OCI-LY1 (cell line): ENCODE measurements around the gene GMEB1.
"Not testable (repeated sequence)": the region's sequence is repeated elsewhere in the genome, so short reads cannot be mapped to it uniquely, and the experiment has no call there.

Experiments used
- H2AFZ ChIP-seq: fragments of 200-600 bp; sonication (generic), shearing (Covaris generic); 2 replicates; pipeline ENCODE4 v1.6.0; 2014; ENCODE audit warnings: antibody characterized with exemption, mild to moderate bottlenecking, low read length
- H3F3A ChIP-seq: fragments of 200-600 bp; sonication (generic), shearing (Covaris generic); 2 replicates; pipeline ENCODE4 v1.6.0; 2014; ENCODE audit warnings: mild to moderate bottlenecking, antibody characterized with exemption, low read length, moderate library complexity; ENCODE audit not compliant: insufficient read depth
- H3K27ac ChIP-seq: fragments of 200-600 bp; sonication (generic); 2 replicates; pipeline ENCODE4 v1.5.1; 2014; ENCODE audit warnings: low read length, mixed run types, mild to moderate bottlenecking, low read depth; ENCODE audit not compliant: poor library complexity, severe bottlenecking
- H3K27me3 ChIP-seq: fragments of 200-600 bp; sonication (generic); 2 replicates; pipeline ENCODE4 v1.6.0; 2014; ENCODE audit warnings: antibody characterized with exemption, mild to moderate bottlenecking, low read length, moderate library complexity; ENCODE audit not compliant: insufficient read depth
- H3K36me3 ChIP-seq: fragments of 200-600 bp; sonication (generic); 2 replicates; pipeline ENCODE4 v1.6.1; 2014; ENCODE audit warnings: mild to moderate bottlenecking, antibody characterized with exemption, low read length, moderate library complexity, mixed read lengths; ENCODE audit not compliant: insufficient read depth
- H3K4me1 ChIP-seq: fragments of 200-600 bp; sonication (generic); 2 replicates; pipeline ENCODE4 v1.5.1; 2014; ENCODE audit warnings: mild to moderate bottlenecking, low read length, moderate library complexity; ENCODE audit not compliant: insufficient read depth, severe bottlenecking
- H3K4me2 ChIP-seq: fragments of 200-600 bp; sonication (generic), shearing (Covaris generic); 2 replicates; pipeline ENCODE4 v1.6.1; 2014; ENCODE audit warnings: low read length
- H3K4me3 ChIP-seq: fragments of 200-600 bp; sonication (generic); 2 replicates; pipeline ENCODE4 v1.5.1; 2014; ENCODE audit warnings: low read length, low read depth, mild to moderate bottlenecking, mixed read lengths; ENCODE audit not compliant: poor library complexity, severe bottlenecking
- H3K79me2 ChIP-seq: fragments of 200-600 bp; shearing (Covaris generic); 2 replicates; pipeline ENCODE4 v1.6.1; 2016; ENCODE audit warnings: mixed run types, low read length, mixed read lengths; ENCODE audit not compliant: insufficient read depth
- H3K9ac ChIP-seq: fragments of 200-600 bp; sonication (generic), shearing (Covaris generic); 2 replicates; pipeline ENCODE4 v1.6.1; 2014; ENCODE audit warnings: mild to moderate bottlenecking, low read length, mixed read lengths
- H3K9me2 ChIP-seq: fragments of 200-600 bp; sonication (generic), shearing (Covaris generic); 2 replicates; pipeline ENCODE4 v1.6.1; 2014; ENCODE audit warnings: low read depth, mild to moderate bottlenecking, low read length, mixed read lengths
- H3K9me3 ChIP-seq: fragments of 200-600 bp; shearing (Covaris generic); 2 replicates; pipeline ENCODE4 v1.6.1; 2014; ENCODE audit warnings: low read length, mixed read lengths
- H4K20me1 ChIP-seq: fragments of 200-600 bp; sonication (generic), shearing (Covaris generic); 2 replicates; pipeline ENCODE4 v1.6.0; 2016; ENCODE audit warnings: mild to moderate bottlenecking, low read length; ENCODE audit not compliant: insufficient read depth
- CTCF ChIP-seq: fragments of 200-600 bp; sonication (generic), shearing (Covaris generic); IDR thresholded peaks from 2 replicates; pipeline ENCODE4 v1.5.1; 2017; ENCODE audit warnings: mild to moderate bottlenecking, antibody characterized with exemption, low read length, moderate library complexity, mixed read lengths
- EZH2 ChIP-seq: fragments of 200-600 bp; sonication (generic), shearing (Covaris generic); IDR thresholded peaks from 2 replicates; pipeline ENCODE4 v1.8.0; 2017; ENCODE audit warnings: borderline replicate concordance, mixed run types, mild to moderate bottlenecking, antibody characterized with exemption, low read length, moderate library complexity, mixed read lengths

GMEB1 gene

GRCh38 chr1:28648474-28649198 lies 19.9 kb upstream of the GMEB1 start, which contains the start of gene RNU11:
TSS of gene RNU11 (plus strand) at chr1:28648600.
- Histone ChIP-seq H4K20me1 (no peaks in the 10 kb centered on the region), H3F3A (no peaks in the 10 kb centered on the region), H3K4me3 (peak within 1 kb of the TSS; percentile 55), H3K4me1 (peaks cover 34% of the 10 kb centered on the region), H3K27me3 (no peaks in the 10 kb centered on the region), H2AFZ (no peak within 1 kb of the TSS), H3K9ac (peak within 1 kb of the TSS; percentile 75), H3K36me3 (no peaks in the 10 kb centered on the region), H3K27ac (peak within 1 kb of the TSS; percentile 97), H3K9me2 (no peaks in the 10 kb centered on the region), H3K9me3 (no peaks in the 10 kb centered on the region), H3K79me2 (no peaks in the 10 kb centered on the region), H3K4me2 (peak within 1 kb of the TSS; percentile 76)
- TF ChIP-seq EZH2 (no peak), CTCF (peak; percentile 19; the same call in 1 of the 2 replicates)

DNA sequence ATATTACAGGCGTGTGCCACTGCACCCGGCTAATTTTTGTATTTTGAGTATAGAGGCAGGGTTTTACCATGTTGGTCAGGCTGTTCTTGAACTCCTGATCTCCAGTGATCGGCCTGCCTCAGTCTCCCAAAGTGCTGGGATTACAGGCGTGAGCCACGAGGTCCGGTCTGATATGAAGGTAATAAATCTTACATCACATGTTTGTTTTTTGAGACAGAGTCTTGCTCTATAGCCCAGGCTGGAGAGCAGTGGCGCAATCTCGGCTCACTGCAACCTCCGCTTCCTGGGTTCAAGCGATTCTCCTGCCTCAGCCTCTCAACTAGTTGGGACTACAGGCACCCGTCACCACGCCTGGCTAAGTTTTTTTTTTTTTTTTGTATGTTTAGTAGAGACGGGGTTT lies 15.5 kb upstream of the GMEB1 start:
- H4K20me1 ChIP-seq, H3K4me2 ChIP-seq, H3F3A ChIP-seq, H3K4me3 ChIP-seq, H3K79me2 ChIP-seq, H3K36me3 ChIP-seq, H3K9ac ChIP-seq, H3K27me3 ChIP-seq, H3K9me3 ChIP-seq, H2AFZ ChIP-seq, H3K27ac ChIP-seq, H3K9me2 ChIP-seq: not testable (repeated sequence)
- peaks cover 13% of the 10 kb centered on the region for H3K4me1 ChIP-seq

DNA sequence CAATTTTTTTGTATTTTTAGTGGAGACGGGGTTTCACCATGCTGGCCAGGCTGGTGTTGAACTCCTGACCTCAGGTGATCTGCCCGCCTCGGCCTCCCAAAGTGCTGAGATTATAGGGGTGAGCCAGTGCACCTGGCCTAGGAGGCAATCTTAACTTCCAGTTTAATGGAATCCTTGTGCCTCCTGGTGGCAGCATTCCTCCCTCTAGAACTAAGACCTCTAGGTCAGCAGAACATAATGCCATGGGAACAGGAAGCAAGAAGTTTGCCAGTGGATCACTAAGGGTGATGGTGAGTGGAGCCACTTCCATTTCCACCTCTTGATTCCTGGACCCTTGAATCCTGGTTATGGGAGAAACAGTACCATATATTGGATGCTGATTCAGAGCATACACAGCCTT lies 14.7 kb upstream of the GMEB1 start:
- not testable (repeated sequence) for H3K4me2 ChIP-seq, H3K9me2 ChIP-seq, H3K79me2 ChIP-seq, H2AFZ ChIP-seq, H3K27ac ChIP-seq, H3F3A ChIP-seq, H4K20me1 ChIP-seq, H3K27me3 ChIP-seq, H3K4me1 ChIP-seq, H3K4me3 ChIP-seq, H3K9ac ChIP-seq, H3K36me3 ChIP-seq, H3K9me3 ChIP-seq
- peak; percentile 10; the same call in 1 of the 2 replicates for TF ChIP-seq CTCF

DNA sequence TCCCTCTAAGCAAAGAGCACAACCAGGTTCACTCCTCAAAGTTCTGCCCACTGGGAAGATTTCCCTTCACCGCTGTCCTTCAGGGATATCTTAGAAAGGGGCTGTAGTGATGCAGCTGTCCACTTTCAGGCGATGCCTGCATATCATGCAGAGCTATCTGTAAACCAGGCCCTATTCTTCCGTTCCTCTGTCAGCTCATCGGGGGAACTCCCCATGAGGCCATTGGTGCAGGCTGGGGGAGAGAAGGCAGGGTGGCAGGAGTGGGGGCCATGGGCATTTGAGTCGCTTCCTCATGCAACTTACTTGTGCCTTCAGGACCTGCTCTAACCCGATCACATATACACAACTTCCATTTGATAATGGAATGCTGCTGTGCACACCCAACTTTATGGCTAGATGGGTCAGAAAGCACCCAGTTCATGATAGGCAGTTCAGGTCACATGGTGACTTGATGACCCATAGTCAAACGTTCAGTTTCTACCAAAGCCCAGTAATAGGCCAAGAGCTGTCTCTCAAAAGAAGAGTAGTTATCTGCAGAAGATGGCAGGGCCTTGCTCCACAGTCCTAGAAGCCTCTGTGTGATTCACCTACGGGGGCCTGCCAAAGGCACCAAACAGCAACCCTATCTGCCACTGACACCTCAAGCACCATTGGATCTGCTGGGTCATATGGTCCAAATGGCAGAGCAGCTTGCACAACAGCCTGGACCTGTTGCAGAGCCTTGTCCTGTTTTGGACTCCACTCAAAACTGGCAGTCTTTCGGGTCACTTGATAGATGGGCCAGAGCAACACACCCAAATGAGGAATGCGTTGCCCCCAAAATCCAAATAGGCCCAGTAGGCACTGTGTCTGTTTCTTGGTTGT lies 12.9 kb upstream of the GMEB1 start:
- H3K4me1 ChIP-seq, H3F3A ChIP-seq, H4K20me1 ChIP-seq, H3K9me3 ChIP-seq, H3K9me2 ChIP-seq, H3K27me3 ChIP-seq, H3K36me3 ChIP-seq, H3K9ac ChIP-seq, H3K27ac ChIP-seq, H3K4me2 ChIP-seq, H3K79me2 ChIP-seq, H2AFZ ChIP-seq, H3K4me3 ChIP-seq: not testable (repeated sequence)
